ENCODE results near the gene SCLY.

SCLY gene

GRCh38 chr2:238117199-238118154, 56.7 kb downstream of the SCLY start:
- Histone ChIP-seq H3K4me1 (ENCODE audit: control insufficient read depth in 1 of 2, insufficient read depth in 2 of 2, low read length in 2 of 2) (no peaks in the 10 kb centered on the region), H3K27me3 (ENCODE audit: low read depth, low read length) (no peaks in the 10 kb centered on the region), H3K4me3 (ENCODE audit: low read depth in 1 of 2, low read length in 2 of 2) (no peak overlapping the region), H3K9me3 (ENCODE audit: control insufficient read depth in 1 of 2, low read length in 2 of 2) (peaks cover 0 to 5% of the 10 kb centered on the region in 2 donors), H3K27ac (ENCODE audit: low read length) (no peak overlapping the region), H3K36me3 (ENCODE audit: control insufficient read depth in 1 of 2, insufficient read depth in 2 of 2, low read length in 2 of 2) (no peaks in the 10 kb centered on the region)

GRCh38 chr2:238119756-238120462, 59.1 kb downstream of the SCLY start:
- H3K27ac ChIP-seq (ENCODE audit: low read length), result no peak overlapping the region
- H3K27me3 ChIP-seq (ENCODE audit: low read depth, low read length), result no peaks in the 10 kb centered on the region
- no peak overlapping the region for H3K4me3 ChIP-seq (ENCODE audit: low read depth in 1 of 2, low read length in 2 of 2)
- no peaks in the 10 kb centered on the region for H3K4me1 ChIP-seq (ENCODE audit: control insufficient read depth in 1 of 2, insufficient read depth in 2 of 2, low read length in 2 of 2)
- H3K9me3 ChIP-seq (ENCODE audit: control insufficient read depth in 1 of 2, low read length in 2 of 2), result no peaks in the 10 kb centered on the region
- no peaks in the 10 kb centered on the region for H3K36me3 ChIP-seq (ENCODE audit: control insufficient read depth in 1 of 2, insufficient read depth in 2 of 2, low read length in 2 of 2)

- Histone ChIP-seq H3K27me3 (ENCODE audit: low read depth, low read length) (no peaks in the 10 kb centered on the region), H3K36me3 (ENCODE audit: control insufficient read depth in 1 of 2, insufficient read depth in 2 of 2, low read length in 2 of 2) (no peaks in the 10 kb centered on the region), H3K9me3 (ENCODE audit: control insufficient read depth in 1 of 2, low read length in 2 of 2) (no peaks in the 10 kb centered on the region), H3K27ac (ENCODE audit: low read length) (no peak overlapping the region), H3K4me3 (ENCODE audit: low read depth in 1 of 2, low read length in 2 of 2) (no peak overlapping the region), H3K4me1 (ENCODE audit: control insufficient read depth in 1 of 2, insufficient read depth in 2 of 2, low read length in 2 of 2) (no peaks in the 10 kb centered on the region)
Measured at GRCh38 chr2:238120463-238121298, 59.9 kb downstream of the SCLY start.

GRCh38 chr2:238121511-238122286, 60.9 kb downstream of the SCLY start:
- Histone ChIP-seq H3K27me3 (ENCODE audit: low read depth, low read length) (no peaks in the 10 kb centered on the region), H3K9me3 (ENCODE audit: control insufficient read depth in 1 of 2, low read length in 2 of 2) (no peaks in the 10 kb centered on the region), H3K4me1 (ENCODE audit: control insufficient read depth in 1 of 2, insufficient read depth in 2 of 2, low read length in 2 of 2) (no peaks in the 10 kb centered on the region), H3K36me3 (ENCODE audit: control insufficient read depth in 1 of 2, insufficient read depth in 2 of 2, low read length in 2 of 2) (no peaks in the 10 kb centered on the region), H3K27ac (ENCODE audit: low read length) (no peak overlapping the region), H3K4me3 (ENCODE audit: low read depth in 1 of 2, low read length in 2 of 2) (no peak overlapping the region)

GRCh38 chr2:238122287-238123217, 61.8 kb downstream of the SCLY start:
- no peak overlapping the region for H3K4me3 ChIP-seq (ENCODE audit: low read depth in 1 of 2, low read length in 2 of 2)
- H3K27me3 ChIP-seq (ENCODE audit: low read depth, low read length), result no peaks in the 10 kb centered on the region
- H3K9me3 ChIP-seq (ENCODE audit: control insufficient read depth in 1 of 2, low read length in 2 of 2), result no peaks in the 10 kb centered on the region
- H3K36me3 ChIP-seq (ENCODE audit: control insufficient read depth in 1 of 2, insufficient read depth in 2 of 2, low read length in 2 of 2), result no peaks in the 10 kb centered on the region
- H3K4me1 ChIP-seq (ENCODE audit: control insufficient read depth in 1 of 2, insufficient read depth in 2 of 2, low read length in 2 of 2), result peaks cover 0 to 7% of the 10 kb centered on the region in 2 donors
- no peak overlapping the region for H3K27ac ChIP-seq (ENCODE audit: low read length)

- Histone ChIP-seq H3K27me3 (ENCODE audit: low read depth, low read length) (no peaks in the 10 kb centered on the region), H3K36me3 (ENCODE audit: control insufficient read depth in 1 of 2, insufficient read depth in 2 of 2, low read length in 2 of 2) (no peaks in the 10 kb centered on the region), H3K27ac (ENCODE audit: low read length) (no peak overlapping the region), H3K4me1 (ENCODE audit: control insufficient read depth in 1 of 2, insufficient read depth in 2 of 2, low read length in 2 of 2) (peaks cover 0 to 7% of the 10 kb centered on the region in 2 donors), H3K9me3 (ENCODE audit: control insufficient read depth in 1 of 2, low read length in 2 of 2) (no peaks in the 10 kb centered on the region), H3K4me3 (ENCODE audit: low read depth in 1 of 2, low read length in 2 of 2) (no peak overlapping the region)
Measured at GRCh38 chr2:238123218-238123971, 62.6 kb downstream of the SCLY start.

- H3K27me3 ChIP-seq (ENCODE audit: low read depth, low read length), result no peaks in the 10 kb centered on the region
- H3K27ac ChIP-seq (ENCODE audit: low read length), result no peak overlapping the region
- H3K9me3 ChIP-seq (ENCODE audit: control insufficient read depth in 1 of 2, low read length in 2 of 2), result no peaks in the 10 kb centered on the region
- H3K36me3 ChIP-seq (ENCODE audit: control insufficient read depth in 1 of 2, insufficient read depth in 2 of 2, low read length in 2 of 2), result no peaks in the 10 kb centered on the region
- peaks cover 0 to 7% of the 10 kb centered on the region in 2 donors for H3K4me1 ChIP-seq (ENCODE audit: control insufficient read depth in 1 of 2, insufficient read depth in 2 of 2, low read length in 2 of 2)
- H3K4me3 ChIP-seq (ENCODE audit: low read depth in 1 of 2, low read length in 2 of 2), result no peak overlapping the region
Measured at GRCh38 chr2:238123991-238124470, 63.2 kb downstream of the SCLY start.

GRCh38 chr2:238124488-238125126, 63.8 kb downstream of the SCLY start:
- no peaks in the 10 kb centered on the region for H3K36me3 ChIP-seq (ENCODE audit: control insufficient read depth in 1 of 2, insufficient read depth in 2 of 2, low read length in 2 of 2)
- H3K27me3 ChIP-seq (ENCODE audit: low read depth, low read length), result no peaks in the 10 kb centered on the region
- no peak overlapping the region for H3K27ac ChIP-seq (ENCODE audit: low read length)
- peaks cover 0 to 7% of the 10 kb centered on the region in 2 donors for H3K4me1 ChIP-seq (ENCODE audit: control insufficient read depth in 1 of 2, insufficient read depth in 2 of 2, low read length in 2 of 2)
- H3K4me3 ChIP-seq (ENCODE audit: low read depth in 1 of 2, low read length in 2 of 2), result no peak overlapping the region
- no peaks in the 10 kb centered on the region for H3K9me3 ChIP-seq (ENCODE audit: control insufficient read depth in 1 of 2, low read length in 2 of 2)
